ENCODE measurements around the gene TJP3.

- TF ChIP-seq CTCF (IDR thresholded peaks at IDR 0.05; ENCODE audit: poor library complexity, severe bottlenecking) (no peak), POLR2AphosphoS5 (IDR thresholded peaks at IDR 0.05) (no peak), REST (IDR thresholded peaks at IDR 0.05; ENCODE audit: borderline replicate concordance) (no peak), EZH2 (IDR thresholded peaks at IDR 0.05; ENCODE audit: borderline replicate concordance, insufficient read depth, low read length, poor library complexity, severe bottlenecking) (no peak), EP300 (conservative IDR thresholded peaks at IDR 0.05; ENCODE audit: poor library complexity, severe bottlenecking) (no peak), TAF1 (IDR thresholded peaks at IDR 0.05; ENCODE audit: low read depth) (no peak), MXI1 (conservative IDR thresholded peaks at IDR 0.05; ENCODE audit: poor library complexity, severe bottlenecking) (no peak)
Measured at GRCh38 chr19:3668331-3669081, 39.7 kb upstream of the TJP3 start.

Data from neural cell (in vitro differentiated cells).